ENCODE data around the gene PMM1.
"Not testable (repeated sequence)": the region's sequence is repeated elsewhere in the genome, so short reads cannot be mapped to it uniquely, and the experiment has no call there.

Gene PMM1

GRCh38 chr22:41561788-41562187 is 27.9 kb downstream of the PMM1 start:
- TF ChIP-seq CTCF (IDR thresholded peaks at IDR 0.05), result no peak
- Histone ChIP-seq H3K36me3 (no peaks in the 10 kb centered on the region), H3K4me1 (ENCODE audit: control insufficient read depth in 1 of 2, insufficient read depth in 1 of 2, low read depth in 1 of 2, low read length in 1 of 2) (no peaks in the 10 kb centered on the region), H3K9me3 (no peaks in the 10 kb centered on the region), H3K27me3 (peaks cover 65% of the 10 kb centered on the region), H3K4me3 (ENCODE audit: low read depth in 1 of 2, low read length in 1 of 2) (no peak overlapping the region), H3K27ac (no peak overlapping the region)

GRCh38 chr22:41561335-41561734 is 28.3 kb downstream of the PMM1 start:
- Histone ChIP-seq H3K27me3 (peaks cover 69% of the 10 kb centered on the region), H3K36me3 (no peaks in the 10 kb centered on the region), H3K27ac (no peak overlapping the region), H3K4me1 (ENCODE audit: control insufficient read depth in 1 of 2, insufficient read depth in 1 of 2, low read depth in 1 of 2, low read length in 1 of 2) (no peaks in the 10 kb centered on the region), H3K4me3 (ENCODE audit: low read depth in 1 of 2, low read length in 1 of 2) (no peak overlapping the region), H3K9me3 (no peaks in the 10 kb centered on the region)
- TF ChIP-seq CTCF (IDR thresholded peaks at IDR 0.05), result no peak

GRCh38 chr22:41560095-41560471 is 29.6 kb downstream of the PMM1 start:
- Histone ChIP-seq H3K4me1 (ENCODE audit: control insufficient read depth in 1 of 2, insufficient read depth in 1 of 2, low read depth in 1 of 2, low read length in 1 of 2) (no peaks in the 10 kb centered on the region), H3K9me3 (no peaks in the 10 kb centered on the region), H3K27ac (no peak overlapping the region), H3K27me3 (peaks cover 73% of the 10 kb centered on the region), H3K4me3 (ENCODE audit: low read depth in 1 of 2, low read length in 1 of 2) (no peak overlapping the region), H3K36me3 (no peaks in the 10 kb centered on the region)
- TF ChIP-seq CTCF (IDR thresholded peaks at IDR 0.05), result no peak

- not testable (repeated sequence) for H3K9me3 ChIP-seq; H3K4me3 ChIP-seq (ENCODE audit: low read depth in 1 of 2, low read length in 1 of 2); H3K4me1 ChIP-seq (ENCODE audit: control insufficient read depth in 1 of 2, insufficient read depth in 1 of 2, low read depth in 1 of 2, low read length in 1 of 2); H3K27ac ChIP-seq; H3K36me3 ChIP-seq
- H3K27me3 ChIP-seq, result peaks cover 69% of the 10 kb centered on the region
These were observed 31.4 kb downstream of the PMM1 start for GRCh38 chr22:41558241-41558630.

GRCh38 chr22:41557401-41558240 is 32.0 kb downstream of the PMM1 start:
- Histone ChIP-seq H3K36me3 (no peaks in the 10 kb centered on the region), H3K9me3 (no peaks in the 10 kb centered on the region), H3K4me3 (ENCODE audit: low read depth in 1 of 2, low read length in 1 of 2) (no peak overlapping the region), H3K4me1 (ENCODE audit: control insufficient read depth in 1 of 2, insufficient read depth in 1 of 2, low read depth in 1 of 2, low read length in 1 of 2) (no peaks in the 10 kb centered on the region), H3K27ac (no peak overlapping the region), H3K27me3 (peaks cover 65% of the 10 kb centered on the region)
- TF ChIP-seq CTCF (IDR thresholded peaks at IDR 0.05), result no peak

- Histone ChIP-seq H3K27me3 (peaks cover 54% of the 10 kb centered on the region), H3K4me1 (ENCODE audit: control insufficient read depth in 1 of 2, insufficient read depth in 1 of 2, low read depth in 1 of 2, low read length in 1 of 2) (no peaks in the 10 kb centered on the region), H3K9me3 (no peaks in the 10 kb centered on the region), H3K27ac (no peak overlapping the region), H3K36me3 (no peaks in the 10 kb centered on the region), H3K4me3 (ENCODE audit: low read depth in 1 of 2, low read length in 1 of 2) (no peak overlapping the region)
- no peak for TF ChIP-seq CTCF (IDR thresholded peaks at IDR 0.05)
These were observed 33.1 kb downstream of the PMM1 start for GRCh38 chr22:41556561-41556960.
